Heart left ventricle (tissue), 16 donors: Measurements from ENCODE around the gene GABRB1. TPM values are rescaled to one million over a fixed set of nuclear protein-coding genes. Genes with fewer than 3 reads are reported as not detected.

Experiments used
- ATAC-seq, 4 donors: fragments of 200-7000 bp; cut with Tn5 transposase; one replicate each; pipeline ENCODE4 v1.9.1; 2020 to 2022; ENCODE audit warnings: moderate library complexity in 4 of 4, mild to moderate bottlenecking in 3 of 4, moderate number of reproducible peaks in 1 of 4
- DNase-seq, 5 donors: peaks; one replicate each; pipeline ENCODE4 v3.0.0-alpha.2; 2020
- H3K27ac ChIP-seq, 12 donors: fragments of 200-600 bp; sonication (generic) in 4 of 12; one replicate each; pipeline versions ENCODE4 v1.5.0 to v1.8.0; 2016 to 2022; ENCODE audit warnings: mild to moderate bottlenecking in 2 of 12
- H3K27me3 ChIP-seq, 9 donors: fragments of 200-600 bp; sonication (generic) in 2 of 9; one replicate each; pipeline versions ENCODE4 v1.5.1 to v1.8.0; 2016 to 2022; ENCODE audit warnings: mild to moderate bottlenecking in 3 of 9
- H3K36me3 ChIP-seq, 9 donors: fragments of 200-600 bp; sonication (generic) in 2 of 9; one replicate each; pipeline versions ENCODE4 v1.5.0 to v1.8.0; 2018 to 2022; ENCODE audit warnings: mild to moderate bottlenecking in 2 of 9
- H3K4me1 ChIP-seq, 12 donors: fragments of 200-600 bp; sonication (generic) in 4 of 12; one replicate each; pipeline versions ENCODE4 v1.5.0 to v1.8.0; 2016 to 2022; ENCODE audit warnings: mild to moderate bottlenecking in 3 of 12
- H3K4me3 ChIP-seq, 12 donors: fragments of 200-600 bp; sonication (generic) in 4 of 12; one replicate each; pipeline versions ENCODE4 v1.5.0 to v1.8.0; 2017 to 2022; ENCODE audit warnings: mild to moderate bottlenecking in 9 of 12, moderate library complexity in 4 of 12
- H3K9me3 ChIP-seq, 12 donors: fragments of 200-600 bp; sonication (generic) in 4 of 12; one replicate each; pipeline versions ENCODE4 v1.5.0 to v1.8.0; 2016 to 2022; ENCODE audit warnings: mild to moderate bottlenecking in 1 of 12
- POLR2A ChIP-seq, 2 donors: fragments of 450-650 bp; IDR thresholded peaks; one replicate each; pipeline ENCODE4 v1.6.1; 2017; ENCODE audit warnings: antibody characterized with exemption in 2 of 2, mild to moderate bottlenecking in 2 of 2, moderate library complexity in 2 of 2
- WGBS, 4 donors: extraction: QIAGEN DNeasy Blood & Tissue Kit in 2 of 4; methylation state at CpG; one replicate each; pipeline versions ENCODE4 v1.1.5 to v1.1.7; 2013 to 2018; 5-methylcytosine and 5-hydroxymethylcytosine counted together
- intact Hi-C, 10 donors: fragments of 100-400 bp; cut with DNase I; formaldehyde crosslinking; loops; one replicate each; pipeline versions ENCODE4 v1.11.1 to v1.14.2; 2022
- polyA plus RNA-seq, 2 donors: library from polyadenylated mRNA; stranded (reverse); fragments of 200-250 nt; gene quantifications; one replicate each; pipeline ENCODE4 v1.2.3, GENCODE V29; 2013
- total RNA-seq, 9 donors: library from RNA; depleted of rRNA in 2 of 9; stranded (reverse); fragments of >200 nt in 2 of 9; fragmentation: NEBNext Ultra II Directional in 3 of 9; extraction: Animal tissue kit (Norgen Biotek cat#: 25700) in 3 of 9; gene quantifications; one replicate each; pipeline versions ENCODE4 v1.1.0 to v1.2.4, GENCODE V29; 2016 to 2023
- TF ChIP-seq, protein P1 (sequence below), 12 donors: fragments of 200-600 bp; sonication (generic) in 4 of 12; IDR thresholded peaks; one replicate each; pipeline versions ENCODE4 v1.5.0 to v1.8.0; 2018 to 2022; ENCODE audit warnings: antibody characterized with exemption in 12 of 12, mild to moderate bottlenecking in 5 of 12
- donor health status: ischemic (EF 13 %, LVEDD 7.1; RV severe dilation, severe dysfunction).
- donor health status: healthy with polysubstance abuse.
- donor health status: DM: no; HTN: yes; CAD: no.
- donor health status: DM: no; HTN: no; CAD: no.
- donor health status: ischemic (EF 25% LVEDD 6.9; RV normal size, moderate dysfunction).
- donor health status: ischemic (EF 25% LVEDD 5.7; RV mildly dilated, moderate dysfunction).
- donor health status: healthy.
- donor health status: DM: yes; HTN: yes; CAD: no.
- donor health status: ischemic (EF 35%, LVEDD 5.7; RV mildly dilated, moderate dysfunction).
- donor health status: nonischemic (EF 11% LVEDD 7.7; RV severe dilation, severe dysfunction).
- donor health status: DM: yes; HTN: yes; CAD: no.
- donor health status: PGD.
- donor health status: ischemic (EF 29% LVEDD 5.4; RV normal size, mild dysfunction).
- donor health status: nonischemic (EF 23%, LVEDD 6.1; RV moderate dilation, normal function).

GABRB1 gene
- total and polyA plus RNA-seq, 11 donors, result 1.0 to 13.6 (median 4.5) TPM

DNA sequence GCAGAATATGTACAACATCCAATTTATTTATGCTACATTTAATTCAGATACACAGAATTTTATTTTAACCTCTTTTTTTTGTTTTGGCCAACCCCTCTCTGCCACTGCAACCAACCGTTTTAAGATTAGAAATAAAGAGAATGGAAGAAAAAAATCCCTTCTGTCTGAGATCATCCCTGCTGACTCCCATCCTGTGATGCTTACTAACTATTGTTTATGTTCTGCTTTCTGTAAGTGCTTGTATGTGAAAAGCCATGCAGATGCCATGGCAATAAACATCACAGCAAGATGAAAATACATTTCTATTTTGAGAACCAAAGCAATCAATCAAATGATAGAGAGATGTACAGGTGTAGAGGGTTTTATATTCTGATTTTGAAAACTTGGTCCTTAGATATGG lies 70.1 kb downstream of the GABRB1 start:
- Histone ChIP-seq H3K9me3 (no peaks in the 10 kb centered on the region), H3K4me3 (no peak overlapping the region), H3K36me3 (no peaks in the 10 kb centered on the region), H3K27ac (no peak overlapping the region), H3K27me3 (no peaks in the 10 kb centered on the region), H3K4me1 (no peaks in the 10 kb centered on the region)
- DNase-seq, result no peak
- 48 to 66% (median 54%) methylated on average over 1 of the region's 1 CpG for WGBS, 4 donors
- no peak for TF ChIP-seq POLR2A (IDR thresholded peaks at IDR 0.05)
- TF ChIP-seq, protein P1, sequence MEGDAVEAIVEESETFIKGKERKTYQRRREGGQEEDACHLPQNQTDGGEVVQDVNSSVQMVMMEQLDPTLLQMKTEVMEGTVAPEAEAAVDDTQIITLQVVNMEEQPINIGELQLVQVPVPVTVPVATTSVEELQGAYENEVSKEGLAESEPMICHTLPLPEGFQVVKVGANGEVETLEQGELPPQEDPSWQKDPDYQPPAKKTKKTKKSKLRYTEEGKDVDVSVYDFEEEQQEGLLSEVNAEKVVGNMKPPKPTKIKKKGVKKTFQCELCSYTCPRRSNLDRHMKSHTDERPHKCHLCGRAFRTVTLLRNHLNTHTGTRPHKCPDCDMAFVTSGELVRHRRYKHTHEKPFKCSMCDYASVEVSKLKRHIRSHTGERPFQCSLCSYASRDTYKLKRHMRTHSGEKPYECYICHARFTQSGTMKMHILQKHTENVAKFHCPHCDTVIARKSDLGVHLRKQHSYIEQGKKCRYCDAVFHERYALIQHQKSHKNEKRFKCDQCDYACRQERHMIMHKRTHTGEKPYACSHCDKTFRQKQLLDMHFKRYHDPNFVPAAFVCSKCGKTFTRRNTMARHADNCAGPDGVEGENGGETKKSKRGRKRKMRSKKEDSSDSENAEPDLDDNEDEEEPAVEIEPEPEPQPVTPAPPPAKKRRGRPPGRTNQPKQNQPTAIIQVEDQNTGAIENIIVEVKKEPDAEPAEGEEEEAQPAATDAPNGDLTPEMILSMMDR (IDR thresholded peaks at IDR 0.05), result no peak
- ATAC-seq, result no peak
- intact Hi-C loops, result no loop called here

DNA sequence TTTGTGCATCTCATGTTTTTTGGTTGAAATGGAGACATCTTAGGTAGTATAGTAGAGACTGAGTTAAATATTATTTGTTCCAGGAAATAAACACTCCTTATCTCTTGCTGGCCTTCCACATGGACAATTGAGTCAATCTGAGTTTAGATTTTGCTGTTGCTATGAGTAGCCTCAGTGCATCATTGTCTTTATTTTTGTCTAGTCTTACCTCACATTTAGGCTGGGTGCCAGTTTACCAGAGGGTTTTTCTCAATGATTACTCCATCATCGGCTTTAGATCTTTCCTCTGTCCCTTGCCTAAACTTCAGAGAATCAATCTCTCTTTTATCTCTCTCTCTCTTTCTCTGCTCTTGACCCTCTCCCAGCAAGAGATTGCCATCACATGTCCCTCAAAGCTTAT lies 73.6 kb downstream of the GABRB1 start:
- no peak for ATAC-seq
- Histone ChIP-seq H3K27ac (no peak overlapping the region), H3K4me1 (no peaks in the 10 kb centered on the region), H3K27me3 (no peaks in the 10 kb centered on the region), H3K4me3 (no peak overlapping the region), H3K9me3 (no peaks in the 10 kb centered on the region), H3K36me3 (no peaks in the 10 kb centered on the region)
- no peak for DNase-seq
- 60 to 76% (median 71%) methylated on average over 1 of the region's 1 CpG for WGBS, 4 donors
- intact Hi-C loops, result no loop called here
- TF ChIP-seq, protein P1 (IDR thresholded peaks at IDR 0.05), result no peak
- no peak for TF ChIP-seq POLR2A (IDR thresholded peaks at IDR 0.05)

DNA sequence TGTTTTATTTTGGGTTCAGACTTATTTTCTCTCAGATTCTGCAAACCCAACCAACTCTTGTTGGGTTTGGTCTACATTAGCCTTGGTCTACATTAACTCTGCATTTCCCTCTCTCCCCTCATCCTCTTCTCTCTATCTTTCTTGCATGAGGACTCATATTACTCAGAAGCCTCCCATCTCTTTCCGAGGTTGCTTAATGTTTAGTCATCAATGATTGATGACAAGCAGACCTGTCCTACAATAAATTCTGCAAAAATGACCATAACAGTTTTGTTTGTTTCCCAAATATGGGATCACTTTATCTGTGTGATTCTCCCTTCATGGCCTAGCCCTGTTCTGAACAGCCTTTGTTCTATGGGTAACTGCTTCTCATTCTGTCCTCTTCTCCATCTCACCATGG lies 75.2 kb downstream of the GABRB1 start:
- H3K36me3 ChIP-seq, result no peaks in the 10 kb centered on the region
- no peak overlapping the region for H3K4me3 ChIP-seq
- no peaks in the 10 kb centered on the region for H3K9me3 ChIP-seq
- ATAC-seq (no peak), DNase-seq (no peak)
- H3K27ac ChIP-seq, result no peak overlapping the region
- H3K27me3 ChIP-seq, result no peaks in the 10 kb centered on the region
- intact Hi-C loops, result no loop called here
- WGBS, 4 donors, result 75 to 84% (median 79%) methylated on average over 1 of the region's 1 CpG
- H3K4me1 ChIP-seq, result no peaks in the 10 kb centered on the region
- TF ChIP-seq POLR2A (IDR thresholded peaks at IDR 0.05), result no peak
- TF ChIP-seq, protein P1 (IDR thresholded peaks at IDR 0.05), result no peak

DNA sequence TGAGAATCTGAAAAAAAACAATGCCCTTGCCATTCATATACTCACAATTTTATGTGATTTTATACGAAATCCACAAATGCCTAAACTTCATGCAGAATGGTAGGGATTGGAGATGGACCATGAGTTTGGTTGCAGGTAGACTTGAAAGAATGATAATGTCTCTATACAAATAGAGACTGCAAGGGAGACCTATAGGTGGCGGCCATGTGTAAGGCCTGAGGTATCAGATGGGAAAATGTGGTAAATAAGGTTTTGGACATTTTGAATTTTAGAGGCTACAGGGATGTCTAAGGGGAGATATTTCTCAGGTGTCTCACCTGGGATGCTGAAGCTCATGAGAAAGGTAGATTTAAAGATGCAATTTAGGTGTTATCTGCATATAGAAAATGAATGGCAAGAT lies 78.0 kb downstream of the GABRB1 start:
- no peak overlapping the region for H3K27ac ChIP-seq
- H3K9me3 ChIP-seq, result no peaks in the 10 kb centered on the region
- H3K4me1 ChIP-seq, result no peaks in the 10 kb centered on the region
- TF ChIP-seq, protein P1 (IDR thresholded peaks at IDR 0.05), result no peak
- no peak for TF ChIP-seq POLR2A (IDR thresholded peaks at IDR 0.05)
- intact Hi-C loops, result no loop called here
- WGBS, 4 donors, result 81 to 86% (median 81%) methylated on average over 2 of the region's 2 CpGs
- no peak overlapping the region for H3K4me3 ChIP-seq
- ATAC-seq, result no peak
- no peaks in the 10 kb centered on the region for H3K36me3 ChIP-seq
- DNase-seq, result no peak
- no peaks in the 10 kb centered on the region for H3K27me3 ChIP-seq
